Renal cortex interstitium (tissue), 15 donors: ENCODE results near the gene FRRS1. TPM values are rescaled to one million over a fixed set of nuclear protein-coding genes. Genes with fewer than 3 reads are reported as not detected.
"Not testable (repeated sequence)": the region's sequence is repeated elsewhere in the genome, so short reads cannot be mapped to it uniquely, and the experiment has no call there.

Experiments used
- DNase-seq, 11 donors: peaks; one replicate each; pipeline ENCODE4 v3.0.0-alpha.2; 2013; ENCODE audit warnings: low read depth in 9 of 11, low spot score in 4 of 11; ENCODE audit errors: extremely low read depth in 1 of 11
- long read RNA-seq, 16 experiments: transcript quantifications; one replicate each; lab custom pipeline, GENCODE V29; 2026
- polyA plus RNA-seq, 3 donors: library from polyadenylated mRNA; unstranded; fragments of 120-200 nt; gene quantifications; one replicate each; pipeline ENCODE4 v1.2.1, GENCODE V29; 2013; ENCODE audit not compliant: insufficient read length in 3 of 3

FRRS1 gene, protein sequence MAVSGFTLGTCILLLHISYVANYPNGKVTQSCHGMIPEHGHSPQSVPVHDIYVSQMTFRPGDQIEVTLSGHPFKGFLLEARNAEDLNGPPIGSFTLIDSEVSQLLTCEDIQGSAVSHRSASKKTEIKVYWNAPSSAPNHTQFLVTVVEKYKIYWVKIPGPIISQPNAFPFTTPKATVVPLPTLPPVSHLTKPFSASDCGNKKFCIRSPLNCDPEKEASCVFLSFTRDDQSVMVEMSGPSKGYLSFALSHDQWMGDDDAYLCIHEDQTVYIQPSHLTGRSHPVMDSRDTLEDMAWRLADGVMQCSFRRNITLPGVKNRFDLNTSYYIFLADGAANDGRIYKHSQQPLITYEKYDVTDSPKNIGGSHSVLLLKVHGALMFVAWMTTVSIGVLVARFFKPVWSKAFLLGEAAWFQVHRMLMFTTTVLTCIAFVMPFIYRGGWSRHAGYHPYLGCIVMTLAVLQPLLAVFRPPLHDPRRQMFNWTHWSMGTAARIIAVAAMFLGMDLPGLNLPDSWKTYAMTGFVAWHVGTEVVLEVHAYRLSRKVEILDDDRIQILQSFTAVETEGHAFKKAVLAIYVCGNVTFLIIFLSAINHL
- 10 to 100 TPM in 1 of 3 donors, 1 to 10 TPM in 2; 8.3 to 10.8 (median 8.5) TPM for polyA plus RNA-seq
- long read RNA-seq, donor 1 = 0 reads
- long read RNA-seq, donor 2, partial matches to known transcripts = 0 of 1 reads
- long read RNA-seq, donor 2, other reads (novel, unspliced or antisense) = 0 of 1 reads
- long read RNA-seq, donor 3 = 0 reads
- long read RNA-seq, donor 4 = 0 reads
- long read RNA-seq, donor 5 = 0 reads
- long read RNA-seq, donor 6, partial matches to known transcripts = 0 of 1 reads
- long read RNA-seq, donor 6, other reads (novel, unspliced or antisense) = 0 of 1 reads
- long read RNA-seq, donor 7, partial matches to known transcripts = 0 of 3 reads
- long read RNA-seq, donor 7, other reads (novel, unspliced or antisense) = 0 of 3 reads
- long read RNA-seq, donor 8 = 0 reads
- long read RNA-seq, donor 9 = 0 reads
- long read RNA-seq, donor 10 = 0 reads
- long read RNA-seq, donor 11 = 0 reads
- long read RNA-seq, donor 12 = 0 reads
- long read RNA-seq, donor 13, partial matches to known transcripts = 0 of 1 reads
- long read RNA-seq, donor 13, other reads (novel, unspliced or antisense) = 0 of 1 reads
- long read RNA-seq, donor 14, partial matches to known transcripts = 0 of 1 reads
- long read RNA-seq, donor 14, other reads (novel, unspliced or antisense) = 0 of 1 reads
- long read RNA-seq, donor 15 = 0 reads
- long read RNA-seq, donor 16, partial matches to known transcripts = 0 of 1 reads
- long read RNA-seq, donor 16, other reads (novel, unspliced or antisense) = 0 of 1 reads

DNA sequence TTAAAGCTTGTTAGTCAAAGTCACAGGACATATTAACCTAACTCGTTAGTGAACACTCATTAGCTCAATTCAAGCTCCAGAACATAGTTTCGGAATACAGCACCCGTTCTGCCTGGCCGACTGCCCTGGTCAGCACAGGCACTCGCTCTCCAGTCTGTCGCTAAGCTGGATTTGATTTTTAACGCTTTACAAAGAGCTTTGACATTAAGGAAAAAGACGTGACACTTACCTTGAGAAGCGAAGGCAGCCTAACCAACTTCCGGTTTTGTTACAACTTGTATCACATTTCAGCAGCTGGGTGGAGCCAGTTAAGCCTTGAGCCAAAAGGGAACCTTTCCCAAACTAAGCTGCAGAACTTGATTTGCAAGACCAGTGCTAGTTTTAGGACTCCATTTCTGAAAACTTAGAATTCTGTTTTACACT, at the start of gene FRRS1:
Gene FRRS1 (minus strand): TSS at position 258 of the 423 bp plus-strand sequence. CDS start 17,867 bp downstream, outside the sequence.
- DNase-seq = peak; percentile 59 to 86 (median 69)

DNA sequence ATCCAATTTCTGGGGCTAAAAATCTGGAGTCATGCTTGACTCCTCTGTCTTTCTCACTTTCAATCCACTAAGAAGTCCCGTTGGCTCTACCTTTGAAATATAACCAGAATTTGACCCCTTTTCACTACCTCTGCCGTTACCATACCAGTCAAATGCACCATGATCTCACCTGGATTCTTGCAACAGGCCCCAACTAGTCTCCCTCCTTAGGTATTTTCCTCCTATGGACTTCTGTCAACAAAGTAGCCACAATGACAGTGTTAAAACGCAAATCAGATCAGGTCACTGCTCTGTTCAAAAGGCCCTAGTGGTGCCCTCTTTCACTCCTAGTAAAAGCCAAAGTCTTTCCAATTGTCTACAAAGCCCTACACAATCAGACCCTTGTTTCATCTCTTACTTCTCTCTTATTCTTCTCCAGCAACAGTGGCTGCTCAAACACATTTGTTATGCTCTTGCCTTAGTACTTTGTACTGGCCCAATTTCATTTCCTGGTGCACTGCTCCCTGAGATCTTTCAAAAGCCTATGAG, 48.0 kb upstream of the FRRS1 start:
- no peak for DNase-seq

DNA sequence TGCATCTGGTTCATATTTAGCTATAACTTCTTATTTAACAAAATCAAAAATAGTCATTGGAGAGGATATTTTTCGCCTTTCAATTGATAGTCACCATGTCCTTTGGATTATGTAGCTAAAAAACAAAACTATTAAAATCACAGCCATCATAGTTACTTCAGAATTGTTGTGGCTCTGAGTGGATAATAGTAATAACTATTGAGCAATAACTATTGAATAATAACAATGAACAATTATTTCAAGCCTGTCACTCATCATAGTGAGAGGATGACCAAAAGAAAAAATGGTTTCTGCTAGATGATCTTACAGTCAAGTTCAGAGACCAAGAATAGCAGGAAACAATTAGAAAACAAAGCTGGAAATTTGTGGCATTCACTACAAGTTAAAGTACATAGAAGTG, 45.3 kb upstream of the FRRS1 start:
- no peak for DNase-seq

DNA sequence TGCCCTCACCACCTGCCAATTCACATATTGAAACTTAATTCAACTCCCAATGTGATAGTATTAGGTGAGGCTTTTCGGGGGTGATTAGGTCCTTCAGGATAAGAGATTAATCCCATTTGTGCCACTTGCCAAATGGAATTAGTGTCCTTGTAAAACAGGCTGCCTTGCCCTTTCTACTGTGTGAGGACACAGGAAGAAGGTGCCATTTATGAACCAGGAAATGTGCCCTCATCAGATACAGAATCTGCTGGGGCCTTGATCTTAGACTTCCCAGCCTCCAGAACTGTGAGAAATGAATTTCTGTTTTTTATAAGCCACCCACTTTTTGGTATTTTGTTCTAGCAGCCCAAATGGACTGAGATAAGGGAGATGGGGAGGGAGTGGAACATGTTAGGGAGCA, 44.6 kb upstream of the FRRS1 start:
- no peak for DNase-seq

DNA sequence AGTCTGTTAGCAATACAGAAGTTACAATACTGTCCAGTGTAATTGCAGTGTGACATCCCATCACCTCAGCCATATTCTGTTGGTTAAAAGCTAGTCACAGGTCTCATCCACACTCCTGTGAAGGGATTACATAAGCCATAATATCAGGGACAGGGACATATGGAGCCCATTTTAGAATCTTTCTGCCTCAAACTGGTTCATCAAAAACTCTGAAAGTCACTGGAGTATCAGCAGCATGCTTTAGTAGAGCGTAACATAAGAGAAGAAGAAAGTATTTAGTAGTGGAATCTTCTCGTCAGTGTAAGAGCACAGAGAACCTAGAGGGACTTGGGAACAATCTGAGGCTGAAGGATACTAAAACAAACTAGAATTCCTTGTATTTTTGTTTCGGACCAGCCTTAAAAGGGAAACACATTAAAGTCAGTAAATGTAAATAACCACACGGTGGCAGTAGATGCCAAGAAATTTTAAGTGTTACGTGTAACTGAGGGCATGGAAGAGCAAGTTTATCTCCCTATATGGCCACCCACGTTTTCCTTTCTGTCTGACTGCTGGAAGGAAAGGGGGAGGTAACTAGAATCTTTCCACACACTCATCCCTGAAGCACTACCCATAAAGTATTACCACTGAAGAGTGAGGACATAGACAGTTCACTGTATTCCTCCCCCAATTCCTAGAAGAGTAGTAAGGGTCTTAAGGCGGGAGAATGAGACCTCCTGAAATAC, 42.1 kb upstream of the FRRS1 start:
- DNase-seq = peak; percentile 63 to 88 (median 78)

DNA sequence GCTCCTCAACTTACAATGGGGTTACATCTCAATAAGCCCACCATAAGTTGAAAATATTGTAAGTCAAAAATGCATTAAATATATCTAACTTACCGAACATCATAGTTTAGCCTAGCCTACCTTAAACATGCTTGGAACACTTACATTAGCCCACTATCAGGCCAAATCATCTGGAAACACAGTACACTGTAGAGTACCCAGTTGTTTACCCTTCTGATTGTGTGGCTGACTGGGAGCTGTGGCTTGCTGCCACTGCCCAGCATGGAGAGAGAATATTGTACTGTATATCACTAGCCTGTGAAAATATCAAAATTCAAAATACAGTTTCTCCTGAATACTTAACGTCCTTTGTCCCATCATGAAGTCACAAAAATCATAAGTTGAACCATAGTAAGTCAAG, 40.4 kb upstream of the FRRS1 start:
- DNase-seq = no peak

DNA sequence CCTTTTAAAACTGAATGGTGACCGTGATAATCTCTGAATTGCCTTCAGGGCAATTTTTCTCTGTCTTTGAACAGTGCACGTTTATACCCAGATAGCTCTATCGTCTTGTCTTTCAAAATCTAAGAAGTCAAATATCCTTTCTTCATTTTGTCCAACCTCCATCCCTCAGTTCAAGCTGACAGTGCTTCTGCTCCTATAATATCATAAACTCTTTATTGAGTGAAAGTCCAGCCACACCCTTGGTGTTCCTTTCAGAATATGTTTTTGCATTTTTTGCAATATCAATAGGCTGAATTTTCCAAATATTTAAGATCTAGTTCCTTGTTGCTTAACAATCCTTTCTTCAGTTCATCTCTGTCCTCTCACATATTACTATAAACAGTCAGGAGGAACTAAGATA, 35.1 kb upstream of the FRRS1 start:
- DNase-seq = no peak

DNA sequence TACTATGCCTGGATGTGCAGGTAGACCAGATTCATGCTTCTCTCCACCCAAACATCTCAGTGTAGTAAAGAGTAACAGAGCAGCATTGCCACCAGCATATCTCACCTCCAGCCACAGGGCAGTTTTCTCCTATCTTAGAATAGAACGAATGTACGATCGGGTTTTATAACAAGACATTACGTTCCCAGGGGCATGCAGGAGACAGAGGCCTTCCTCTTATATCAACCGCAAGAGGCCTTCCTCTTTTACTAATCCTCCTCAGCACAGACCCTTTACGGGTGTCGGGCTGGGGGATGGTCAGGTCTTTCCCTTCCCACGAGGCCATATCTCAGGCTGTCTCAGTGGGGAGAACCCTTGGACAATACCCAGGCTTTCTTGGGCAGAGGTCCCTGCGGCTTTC, 27.4 kb upstream of the FRRS1 start:
- DNase-seq = not testable (repeated sequence)

DNA sequence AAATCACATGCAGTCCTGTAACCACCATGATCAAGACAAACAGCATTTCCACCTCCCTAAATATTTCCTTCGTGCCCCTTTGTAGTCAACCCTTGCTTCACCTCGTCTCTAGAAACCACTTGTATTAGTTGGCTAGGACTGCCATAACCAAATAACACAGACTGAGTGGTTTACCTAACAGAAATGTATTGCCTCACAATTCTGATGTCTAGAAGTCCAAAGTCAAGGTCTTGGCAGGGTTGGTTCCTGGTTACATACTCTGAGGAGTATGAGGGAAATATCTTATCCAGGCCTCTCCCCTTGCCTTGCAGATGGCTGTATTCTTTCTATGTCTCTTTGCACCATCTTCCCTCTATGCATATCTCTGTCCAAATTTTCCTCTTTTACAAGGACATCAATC, 23.3 kb upstream of the FRRS1 start:
- no peak for DNase-seq

DNA sequence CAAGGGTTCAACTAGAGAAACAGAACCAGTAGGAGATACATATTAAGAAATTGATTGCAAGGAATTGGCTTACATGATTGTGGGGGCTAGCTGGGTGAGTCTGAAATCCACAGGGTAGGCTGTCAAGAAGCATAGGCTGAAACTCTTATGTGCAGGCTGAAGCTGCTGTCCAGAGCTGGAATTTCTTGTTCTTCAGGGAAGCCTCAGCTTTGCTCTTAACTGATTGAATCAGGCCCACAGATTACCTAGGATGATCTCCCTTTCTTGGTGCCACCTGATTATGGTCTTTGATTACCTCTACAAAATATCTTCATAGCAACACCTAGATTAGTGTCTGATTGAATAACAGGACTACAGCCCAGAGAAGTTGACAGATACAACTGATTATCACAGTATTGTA, 22.5 kb upstream of the FRRS1 start:
- no peak for DNase-seq

DNA sequence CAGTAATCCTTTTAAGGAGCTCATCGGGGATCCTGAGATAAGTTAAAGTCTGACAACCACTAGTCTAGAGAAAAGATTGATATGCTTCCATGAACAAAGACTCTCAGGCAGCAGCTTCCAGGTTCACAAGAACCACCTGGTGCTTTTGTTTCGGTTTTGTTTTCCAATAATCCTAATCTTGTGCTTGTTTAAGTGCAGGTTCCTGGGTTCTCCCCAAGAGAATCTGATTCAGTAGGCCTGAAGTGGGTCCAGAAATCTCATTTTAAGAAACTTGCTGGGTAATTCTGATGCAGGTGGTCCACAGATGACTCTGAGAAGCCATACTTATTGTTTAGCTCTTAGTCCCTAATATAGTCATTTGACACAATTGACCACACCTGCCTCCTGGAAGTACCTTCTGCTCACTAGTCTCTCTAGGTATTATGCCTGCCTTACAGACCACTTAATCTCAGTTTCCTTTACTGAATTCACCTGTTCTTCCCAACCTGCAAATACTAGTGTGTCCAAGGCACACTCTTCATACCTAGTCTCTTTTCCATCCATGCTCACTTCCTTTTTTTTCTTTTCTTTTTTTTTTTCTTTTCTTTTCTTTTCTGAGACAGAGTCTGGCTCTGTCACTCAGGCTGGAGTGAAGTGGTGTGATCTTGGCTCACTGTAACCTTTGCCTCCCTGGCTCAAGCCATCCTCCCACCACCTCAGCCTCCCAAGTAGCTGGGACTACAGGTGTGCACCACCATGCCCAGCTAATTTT, 20.5 kb upstream of the FRRS1 start:
- no peak for DNase-seq

DNA sequence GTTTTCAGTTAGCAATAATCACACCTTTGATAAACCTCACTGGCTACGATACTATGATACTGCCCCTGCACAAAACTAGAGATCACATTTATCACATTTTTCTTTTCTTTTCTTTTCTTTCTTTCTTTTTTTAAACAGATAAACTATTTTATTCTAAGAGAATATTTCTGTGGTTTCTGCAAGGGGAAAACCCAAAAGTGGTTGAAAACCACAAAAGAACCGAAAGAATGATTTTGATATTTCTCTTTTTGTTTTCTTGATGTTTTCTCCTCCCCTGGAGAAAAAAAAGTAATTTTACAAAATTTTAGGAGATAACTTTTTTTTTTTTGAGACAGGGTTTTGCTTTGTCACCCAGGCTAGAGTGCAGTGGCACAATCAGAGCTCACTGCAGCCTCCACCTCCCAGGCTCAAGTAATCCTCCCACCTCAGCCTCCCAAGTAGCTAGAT, 18.4 kb upstream of the FRRS1 start:
- DNase-seq = no peak

DNA sequence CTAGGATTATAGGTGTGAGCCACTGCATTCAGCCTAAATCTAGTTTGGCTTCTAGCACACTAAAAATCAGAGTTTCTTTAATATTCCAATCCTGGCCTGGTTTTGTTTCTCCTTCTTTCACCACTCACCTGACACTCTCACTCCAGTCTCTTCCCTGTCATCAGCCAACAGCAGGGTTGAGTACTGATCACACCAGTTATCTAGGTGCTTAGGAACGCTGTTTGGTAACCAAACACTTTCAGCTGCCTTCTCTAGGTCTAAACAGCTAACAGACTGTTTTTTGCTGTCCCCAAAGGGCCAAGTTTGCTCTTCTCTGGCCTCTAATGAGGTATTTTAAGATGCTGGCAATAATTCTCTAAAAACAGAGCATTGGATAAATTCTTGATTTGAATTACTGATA, 17.7 kb upstream of the FRRS1 start:
- no peak for DNase-seq

DNA sequence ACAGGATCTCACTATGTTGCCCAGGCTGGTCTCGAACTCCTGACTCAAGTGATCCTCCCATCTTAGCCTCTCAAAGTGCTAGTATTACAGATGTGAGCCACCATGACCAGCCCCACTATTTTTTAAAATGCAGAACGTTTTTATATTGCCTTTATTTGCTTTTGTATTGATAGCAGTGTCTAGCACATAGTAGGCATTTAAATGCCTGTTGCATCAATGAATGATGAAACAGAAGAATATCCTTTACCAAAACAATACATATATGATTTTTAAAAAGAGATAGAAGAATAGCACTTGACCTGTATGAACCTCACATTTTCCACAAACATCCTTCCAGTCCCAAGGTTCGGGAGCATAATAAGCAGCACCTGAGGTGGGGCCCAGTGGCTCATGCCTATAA, 16.5 kb upstream of the FRRS1 start:
- DNase-seq = no peak

DNA sequence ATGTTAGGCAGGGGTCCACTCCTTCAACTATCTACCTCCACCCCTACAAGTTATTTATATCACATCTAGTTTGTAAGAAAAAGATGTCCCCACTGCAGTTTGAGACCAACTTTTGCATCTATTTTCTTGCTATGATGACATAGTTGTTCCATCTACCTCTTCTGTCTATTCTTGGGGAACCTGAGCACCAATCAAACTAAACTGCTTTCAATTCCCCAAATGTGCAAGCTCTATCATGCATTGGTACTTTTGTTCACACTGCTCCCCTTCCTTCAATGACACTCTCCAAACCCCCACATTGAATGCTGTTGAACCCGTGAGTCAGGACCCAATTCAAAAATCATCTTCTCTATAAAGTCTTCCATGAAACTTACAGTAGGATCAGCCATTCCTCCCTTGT, 16.0 kb upstream of the FRRS1 start:
- no peak for DNase-seq

DNA sequence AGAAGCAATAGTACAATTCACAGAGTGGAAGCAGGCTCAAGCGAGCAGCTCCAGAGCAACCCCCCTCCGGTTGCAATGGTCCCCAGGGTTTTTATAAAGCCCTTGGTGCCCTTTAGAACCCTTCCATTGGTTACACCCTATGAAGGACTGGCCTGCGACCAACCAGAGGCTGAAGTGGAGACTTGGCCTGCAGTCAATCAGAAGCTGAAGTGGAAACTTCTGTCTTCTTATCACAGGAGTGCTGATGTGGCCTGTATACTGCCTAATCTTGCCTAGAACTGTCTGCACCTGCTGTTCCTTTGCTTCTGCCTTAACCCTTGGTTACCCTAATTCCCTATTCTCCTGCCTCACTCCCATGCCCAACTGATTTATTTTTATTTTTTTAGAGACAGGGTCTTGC, 15.4 kb upstream of the FRRS1 start:
- DNase-seq = no peak

DNA sequence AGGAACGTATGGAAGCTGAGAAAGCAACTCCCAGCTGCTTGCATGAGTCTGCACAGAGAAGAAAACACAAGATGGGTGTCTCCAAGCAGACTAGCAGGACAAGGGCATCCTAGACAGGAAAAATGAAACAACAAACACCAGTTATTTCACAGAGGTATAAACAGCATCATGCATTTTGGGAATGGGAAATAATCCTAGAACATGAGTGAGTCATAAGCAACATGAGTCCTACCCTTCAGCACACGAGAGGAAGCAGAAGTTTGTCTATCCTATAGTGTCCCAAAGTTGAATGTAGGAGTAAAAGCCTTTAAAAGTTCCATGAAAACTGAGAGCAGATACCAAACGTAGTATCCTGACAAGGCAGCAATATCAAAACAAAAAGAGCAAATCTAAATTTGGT, 11.3 kb upstream of the FRRS1 start:
- no peak for DNase-seq

DNA sequence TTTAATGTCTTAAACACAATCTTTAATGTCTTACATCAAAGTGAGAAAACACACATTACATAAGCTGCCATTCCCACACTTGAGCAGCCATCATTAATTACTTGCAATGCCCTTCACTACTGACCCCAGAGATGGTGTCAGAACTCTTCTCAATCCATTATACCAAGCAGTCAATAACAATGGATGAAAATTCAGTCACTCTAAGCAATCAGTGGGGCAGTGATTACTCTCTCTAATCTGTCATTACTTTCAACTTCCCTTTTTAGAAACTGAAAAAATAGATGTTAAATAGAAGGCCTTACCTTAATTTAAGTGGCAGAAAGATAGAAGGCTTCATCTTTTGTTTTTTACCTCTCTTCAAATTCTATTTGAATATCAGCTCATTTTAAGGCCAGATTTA, 9.7 kb upstream of the FRRS1 start:
- DNase-seq = no peak
